ENCODE data around the gene CNGB1. TPM values are rescaled to one million over a fixed set of nuclear protein-coding genes. Genes with fewer than 3 reads are reported as not detected.

The CNGB1 gene
- total and polyA plus RNA-seq, 2 of the 13 experiments (the other 11 are each of a cell fraction or from before 2014, with no cell fraction given), result 0.02 to 0.15 TPM

GRCh38 chr16:57894390-57895080 lies 76.4 kb downstream of the CNGB1 start (continued):
- TF ChIP-seq ZZZ3 (CRISPR knock-in tag; IDR thresholded peaks at IDR 0.05; ENCODE audit: borderline replicate concordance), result no peak
- no peak for TF ChIP-seq ZFP36 (IDR thresholded peaks at IDR 0.05; ENCODE audit: borderline replicate concordance, low read depth, low read length, partially characterized antibody)
- peak; percentile 60; the same call in 1 of the 2 replicates for TF ChIP-seq KLF12 (CRISPR knock-in tag; IDR thresholded peaks at IDR 0.05; ENCODE audit: borderline replicate concordance)
- TF ChIP-seq ZNF678 (CRISPR knock-in tag; IDR thresholded peaks at IDR 0.05), result no peak
- TF ChIP-seq HCFC1 (IDR thresholded peaks at IDR 0.05; ENCODE audit: low read depth, low read length), result no peak
- peak; percentile 47; the same call in 1 of the 2 replicates for TF ChIP-seq POGK (CRISPR knock-in tag; conservative IDR thresholded peaks at IDR 0.05)
- no peak for TF ChIP-seq ZNF547 (CRISPR knock-in tag; IDR thresholded peaks at IDR 0.05)
- TF ChIP-seq ZNF572 (CRISPR knock-in tag; IDR thresholded peaks at IDR 0.05), result no peak
- TF ChIP-seq ZNF160 (CRISPR knock-in tag; IDR thresholded peaks at IDR 0.05), result 0 out of 2 replicates have a peak, but pooled peaks have one; percentile 67
- TF ChIP-seq LCORL (IDR thresholded peaks at IDR 0.05), result peak; percentile 71
- peak; percentile 95 for TF ChIP-seq LCORL (CRISPR knock-in tag; IDR thresholded peaks at IDR 0.05)
- peak; percentile 24; the same call in 1 of the 2 replicates for TF ChIP-seq ZMAT3 (CRISPR knock-in tag; conservative IDR thresholded peaks at IDR 0.05)
- no peak for TF ChIP-seq BORCS8-MEF2B (CRISPR knock-in tag; IDR thresholded peaks at IDR 0.05)
- TF ChIP-seq MED1 (CRISPR knock-in tag; IDR thresholded peaks at IDR 0.05), result peak; percentile 96
- peak; percentile 34; the same call in 1 of the 2 replicates for TF ChIP-seq ARID4A (CRISPR knock-in tag; IDR thresholded peaks at IDR 0.05; ENCODE audit: borderline replicate concordance)
- TF ChIP-seq ZNF891 (CRISPR knock-in tag; IDR thresholded peaks at IDR 0.05), result no peak
- no peak for TF ChIP-seq CCAR2 (optimal IDR thresholded peaks at IDR 0.05; ENCODE audit: low read depth, low read length)
- no peak for TF ChIP-seq ZSCAN31 (CRISPR knock-in tag; IDR thresholded peaks at IDR 0.05; ENCODE audit: low read depth)
- TF ChIP-seq SAP130 (CRISPR knock-in tag; IDR thresholded peaks at IDR 0.05; ENCODE audit: low read depth), result peak; percentile 95
- peak; percentile 82 for TF ChIP-seq ZNF605 (CRISPR knock-in tag; IDR thresholded peaks at IDR 0.05)
- TF ChIP-seq SOX5 (CRISPR knock-in tag; IDR thresholded peaks at IDR 0.05; ENCODE audit: borderline replicate concordance), result peak; percentile 99
- peak; percentile 89; the same call in 1 of the 2 replicates for TF ChIP-seq ERF (CRISPR knock-in tag; IDR thresholded peaks at IDR 0.05)
- TF ChIP-seq CSRNP1 (CRISPR knock-in tag; IDR thresholded peaks at IDR 0.05), result no peak
- TF ChIP-seq SRSF4 (IDR thresholded peaks at IDR 0.05; ENCODE audit: low read depth, low read length, poor library complexity, severe bottlenecking), result no peak

All from HepG2 (cell line).